ENCODE data around the gene MT1E.

MT1E gene

GRCh38 chr16:56657555-56658326 is 32.2 kb downstream of the MT1E start, which contains the start of gene MT1F:
Gene MT1F, plus strand, starts transcription at chr16:56657959. Its CDS starts 100 bp downstream, at chr16:56658059.
- Histone ChIP-seq H3K36me3 (ENCODE audit: control insufficient read depth, low read length) (no peaks in the 10 kb centered on the region), H3K79me2 (ENCODE audit: control insufficient read depth, low read length) (no peaks in the 10 kb centered on the region), H3F3A (ENCODE audit: control insufficient read depth, insufficient read depth) (no peaks in the 10 kb centered on the region), H3K27me3 (ENCODE audit: control insufficient read depth, low read length) (peaks cover 39% of the 10 kb centered on the region), H4K20me1 (ENCODE audit: control insufficient read depth, insufficient read depth, low read depth, low read length) (no peaks in the 10 kb centered on the region), H3K4me2 (ENCODE audit: low read length) (peak within 1 kb of the TSS; percentile 64), H3K9me3 (ENCODE audit: control insufficient read depth, insufficient read depth, low read length) (no peaks in the 10 kb centered on the region), H3K27ac (ENCODE audit: low read depth, low read length) (no peak within 1 kb of the TSS), H3K4me3 (ENCODE audit: low read length) (peak within 1 kb of the TSS; percentile 59), H3K9me2 (replicated peaks; ENCODE audit: control insufficient read depth, low read length) (no peaks in the 10 kb centered on the region), H3K4me1 (ENCODE audit: control insufficient read depth, low read length) (peaks cover 5% of the 10 kb centered on the region)
- no peak for TF ChIP-seq EZH2phosphoT487 (IDR thresholded peaks at IDR 0.05; ENCODE audit: borderline replicate concordance, low read length)
- TF ChIP-seq, protein P1, sequence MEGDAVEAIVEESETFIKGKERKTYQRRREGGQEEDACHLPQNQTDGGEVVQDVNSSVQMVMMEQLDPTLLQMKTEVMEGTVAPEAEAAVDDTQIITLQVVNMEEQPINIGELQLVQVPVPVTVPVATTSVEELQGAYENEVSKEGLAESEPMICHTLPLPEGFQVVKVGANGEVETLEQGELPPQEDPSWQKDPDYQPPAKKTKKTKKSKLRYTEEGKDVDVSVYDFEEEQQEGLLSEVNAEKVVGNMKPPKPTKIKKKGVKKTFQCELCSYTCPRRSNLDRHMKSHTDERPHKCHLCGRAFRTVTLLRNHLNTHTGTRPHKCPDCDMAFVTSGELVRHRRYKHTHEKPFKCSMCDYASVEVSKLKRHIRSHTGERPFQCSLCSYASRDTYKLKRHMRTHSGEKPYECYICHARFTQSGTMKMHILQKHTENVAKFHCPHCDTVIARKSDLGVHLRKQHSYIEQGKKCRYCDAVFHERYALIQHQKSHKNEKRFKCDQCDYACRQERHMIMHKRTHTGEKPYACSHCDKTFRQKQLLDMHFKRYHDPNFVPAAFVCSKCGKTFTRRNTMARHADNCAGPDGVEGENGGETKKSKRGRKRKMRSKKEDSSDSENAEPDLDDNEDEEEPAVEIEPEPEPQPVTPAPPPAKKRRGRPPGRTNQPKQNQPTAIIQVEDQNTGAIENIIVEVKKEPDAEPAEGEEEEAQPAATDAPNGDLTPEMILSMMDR (IDR thresholded peaks at IDR 0.05; ENCODE audit: low read depth, low read length, poor library complexity, severe bottlenecking) = no peak

DNA sequence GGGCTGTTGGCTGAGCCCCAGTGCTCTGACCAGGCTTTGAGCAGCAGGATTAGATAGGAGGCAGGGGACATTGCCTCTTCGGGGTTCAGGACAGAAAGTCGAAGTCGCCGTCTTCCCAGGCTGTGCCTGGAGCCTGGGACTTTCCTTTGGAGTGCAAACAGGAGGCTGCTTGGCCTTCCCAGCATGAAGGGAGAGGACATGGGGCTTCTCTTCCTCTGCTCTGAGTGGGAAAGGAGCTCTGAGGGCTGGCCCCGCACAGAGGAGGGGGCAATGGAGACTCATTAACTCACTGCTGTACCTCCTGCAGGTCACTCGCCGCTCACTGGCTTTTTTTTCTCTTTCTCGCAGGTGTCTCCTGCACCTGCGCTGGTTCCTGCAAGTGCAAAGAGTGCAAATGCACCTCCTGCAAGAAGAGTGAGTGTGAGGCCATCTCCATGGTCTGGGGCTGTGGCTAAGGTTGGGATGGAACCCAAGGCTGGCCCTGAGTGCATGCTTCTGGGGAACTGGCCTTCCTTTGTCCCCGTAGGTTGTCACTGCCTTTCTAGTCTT is 32.8 kb downstream of the MT1E start:
- peaks cover 5% of the 10 kb centered on the region for H3K4me1 ChIP-seq (ENCODE audit: control insufficient read depth, low read length)
- peaks cover 40% of the 10 kb centered on the region for H3K27me3 ChIP-seq (ENCODE audit: control insufficient read depth, low read length)
- no peak overlapping the region for H3K27ac ChIP-seq (ENCODE audit: low read depth, low read length)
- H3K4me3 ChIP-seq (ENCODE audit: low read length) = peak overlapping the region; percentile 59
- H3K9me2 ChIP-seq (replicated peaks; ENCODE audit: control insufficient read depth, low read length) = no peaks in the 10 kb centered on the region
- H3K4me2 ChIP-seq (ENCODE audit: low read length) = peak overlapping the region; percentile 64
- no peaks in the 10 kb centered on the region for H3K79me2 ChIP-seq (ENCODE audit: control insufficient read depth, low read length)
- H3K9me3 ChIP-seq (ENCODE audit: control insufficient read depth, insufficient read depth, low read length) = no peaks in the 10 kb centered on the region
- no peaks in the 10 kb centered on the region for H4K20me1 ChIP-seq (ENCODE audit: control insufficient read depth, insufficient read depth, low read depth, low read length)
- TF ChIP-seq EZH2phosphoT487 (IDR thresholded peaks at IDR 0.05; ENCODE audit: borderline replicate concordance, low read length) = no peak
- TF ChIP-seq, protein P1 (IDR thresholded peaks at IDR 0.05; ENCODE audit: low read depth, low read length, poor library complexity, severe bottlenecking) = no peak
- no peaks in the 10 kb centered on the region for H3F3A ChIP-seq (ENCODE audit: control insufficient read depth, insufficient read depth)
- H3K36me3 ChIP-seq (ENCODE audit: control insufficient read depth, low read length) = no peaks in the 10 kb centered on the region

- Histone ChIP-seq H3K36me3 (ENCODE audit: control insufficient read depth, low read length) (no peaks in the 10 kb centered on the region), H3F3A (ENCODE audit: control insufficient read depth, insufficient read depth) (no peaks in the 10 kb centered on the region), H3K27me3 (ENCODE audit: control insufficient read depth, low read length) (peaks cover 53% of the 10 kb centered on the region), H3K9me2 (replicated peaks; ENCODE audit: control insufficient read depth, low read length) (no peaks in the 10 kb centered on the region), H4K20me1 (ENCODE audit: control insufficient read depth, insufficient read depth, low read depth, low read length) (no peaks in the 10 kb centered on the region), H3K9me3 (ENCODE audit: control insufficient read depth, insufficient read depth, low read length) (no peaks in the 10 kb centered on the region), H3K4me1 (ENCODE audit: control insufficient read depth, low read length) (peaks cover 5% of the 10 kb centered on the region), H3K79me2 (ENCODE audit: control insufficient read depth, low read length) (no peaks in the 10 kb centered on the region), H3K4me2 (ENCODE audit: low read length) (no peak overlapping the region), H3K27ac (ENCODE audit: low read depth, low read length) (no peak overlapping the region), H3K4me3 (ENCODE audit: low read length) (no peak overlapping the region)
- no peak for TF ChIP-seq EZH2phosphoT487 (IDR thresholded peaks at IDR 0.05; ENCODE audit: borderline replicate concordance, low read length)
- TF ChIP-seq, protein P1 (IDR thresholded peaks at IDR 0.05; ENCODE audit: low read depth, low read length, poor library complexity, severe bottlenecking) = no peak
Measured at GRCh38 chr16:56662357-56663354, 37.1 kb downstream of the MT1E start.

All from DOHH2 (cell line).